ENCODE data around the gene VPS16. TPM values are rescaled to one million over a fixed set of nuclear protein-coding genes. Genes with fewer than 3 reads are reported as not detected.

VPS16 gene
- total and polyA plus RNA-seq, 2 of the 13 experiments (the other 11 are each of a cell fraction or from before 2014, with no cell fraction given): 34.2 to 35.4 TPM

DNA sequence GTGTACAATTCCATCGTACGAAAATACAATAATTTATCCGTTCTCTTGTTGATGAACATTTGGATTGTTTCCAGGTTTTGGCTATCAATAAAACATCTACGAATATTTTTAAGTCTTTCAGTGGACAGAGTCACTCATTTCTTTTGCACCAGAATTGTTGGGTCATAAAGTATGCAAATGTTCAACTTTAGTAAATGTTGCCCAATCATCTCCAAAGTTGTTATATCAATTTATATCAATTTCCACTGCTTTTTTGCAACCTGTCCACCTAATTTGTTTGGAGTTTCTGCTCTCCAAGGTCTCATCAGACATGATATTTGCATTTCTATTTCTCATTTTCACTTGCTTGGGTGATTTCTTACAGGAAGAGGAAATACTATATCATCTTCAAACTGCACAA lies 13.9 kb upstream of the VPS16 start:
- H3K4me1 ChIP-seq (ENCODE audit: insufficient read depth, low read length): no peaks in the 10 kb centered on the region
- no peak overlapping the region for H3K4me2 ChIP-seq (ENCODE audit: low read depth, low read length)
- ChIA-PET CTCF (ENCODE audit: low intra/inter-chr PET ratio, low total read pairs) (no interaction called here), POLR2A (no interaction called here)
- TF ChIP-seq ZNF20 (CRISPR knock-in tag; IDR thresholded peaks at IDR 0.05) (no peak), PPARG (CRISPR knock-in tag; conservative IDR thresholded peaks at IDR 0.05) (no peak), ZNF138 (CRISPR knock-in tag; IDR thresholded peaks at IDR 0.05; ENCODE audit: low read depth) (no peak), NFE2 (CRISPR knock-in tag; IDR thresholded peaks at IDR 0.05) (no peak), ATF7-NPFF (CRISPR knock-in tag; IDR thresholded peaks at IDR 0.05; ENCODE audit: low read depth) (no peak), SATB2 (CRISPR knock-in tag; IDR thresholded peaks at IDR 0.05) (no peak), CEBPB (IDR thresholded peaks at IDR 0.05; ENCODE audit: borderline replicate concordance, low read depth, low read length) (peak; percentile 51; the same call in 1 of the 2 replicates)
- TF ChIP-seq, protein P1, sequence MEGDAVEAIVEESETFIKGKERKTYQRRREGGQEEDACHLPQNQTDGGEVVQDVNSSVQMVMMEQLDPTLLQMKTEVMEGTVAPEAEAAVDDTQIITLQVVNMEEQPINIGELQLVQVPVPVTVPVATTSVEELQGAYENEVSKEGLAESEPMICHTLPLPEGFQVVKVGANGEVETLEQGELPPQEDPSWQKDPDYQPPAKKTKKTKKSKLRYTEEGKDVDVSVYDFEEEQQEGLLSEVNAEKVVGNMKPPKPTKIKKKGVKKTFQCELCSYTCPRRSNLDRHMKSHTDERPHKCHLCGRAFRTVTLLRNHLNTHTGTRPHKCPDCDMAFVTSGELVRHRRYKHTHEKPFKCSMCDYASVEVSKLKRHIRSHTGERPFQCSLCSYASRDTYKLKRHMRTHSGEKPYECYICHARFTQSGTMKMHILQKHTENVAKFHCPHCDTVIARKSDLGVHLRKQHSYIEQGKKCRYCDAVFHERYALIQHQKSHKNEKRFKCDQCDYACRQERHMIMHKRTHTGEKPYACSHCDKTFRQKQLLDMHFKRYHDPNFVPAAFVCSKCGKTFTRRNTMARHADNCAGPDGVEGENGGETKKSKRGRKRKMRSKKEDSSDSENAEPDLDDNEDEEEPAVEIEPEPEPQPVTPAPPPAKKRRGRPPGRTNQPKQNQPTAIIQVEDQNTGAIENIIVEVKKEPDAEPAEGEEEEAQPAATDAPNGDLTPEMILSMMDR (CRISPR knock-in tag; IDR thresholded peaks at IDR 0.05): no peak
- TF ChIP-seq, protein P2, sequence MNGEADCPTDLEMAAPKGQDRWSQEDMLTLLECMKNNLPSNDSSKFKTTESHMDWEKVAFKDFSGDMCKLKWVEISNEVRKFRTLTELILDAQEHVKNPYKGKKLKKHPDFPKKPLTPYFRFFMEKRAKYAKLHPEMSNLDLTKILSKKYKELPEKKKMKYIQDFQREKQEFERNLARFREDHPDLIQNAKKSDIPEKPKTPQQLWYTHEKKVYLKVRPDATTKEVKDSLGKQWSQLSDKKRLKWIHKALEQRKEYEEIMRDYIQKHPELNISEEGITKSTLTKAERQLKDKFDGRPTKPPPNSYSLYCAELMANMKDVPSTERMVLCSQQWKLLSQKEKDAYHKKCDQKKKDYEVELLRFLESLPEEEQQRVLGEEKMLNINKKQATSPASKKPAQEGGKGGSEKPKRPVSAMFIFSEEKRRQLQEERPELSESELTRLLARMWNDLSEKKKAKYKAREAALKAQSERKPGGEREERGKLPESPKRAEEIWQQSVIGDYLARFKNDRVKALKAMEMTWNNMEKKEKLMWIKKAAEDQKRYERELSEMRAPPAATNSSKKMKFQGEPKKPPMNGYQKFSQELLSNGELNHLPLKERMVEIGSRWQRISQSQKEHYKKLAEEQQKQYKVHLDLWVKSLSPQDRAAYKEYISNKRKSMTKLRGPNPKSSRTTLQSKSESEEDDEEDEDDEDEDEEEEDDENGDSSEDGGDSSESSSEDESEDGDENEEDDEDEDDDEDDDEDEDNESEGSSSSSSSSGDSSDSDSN (CRISPR knock-in tag; IDR thresholded peaks at IDR 0.05): no peak
- no peaks in the 10 kb centered on the region for H4K20me1 ChIP-seq (ENCODE audit: insufficient read depth, low read length)
- H3K27me3 ChIP-seq (ENCODE audit: control insufficient read depth in 1 of 2, insufficient read depth in 2 of 2, low read length in 2 of 2): peaks cover 6 to 15% of the 10 kb centered on the region in 2 experiments; a peak in 4 of 5 replicates
- BruUV-seq (replicated peaks): no TSS peak
- no peaks in the 10 kb centered on the region for H3K79me2 ChIP-seq (ENCODE audit: insufficient read depth, low read length)
- no peak overlapping the region for H2AFZ ChIP-seq (ENCODE audit: low read length)
- H3K4me3 ChIP-seq (replicated peaks in 1 of 3; ENCODE audit: insufficient read depth in 1 of 3, low read depth in 2 of 3, low read length in 3 of 3): no peak overlapping the region
- in situ Hi-C loops (cut with HindIII; ENCODE audit: extremely low pct_ligation_motif_present, low pct_unique_long_range_greater_than_20kb) (no loop called here), intact Hi-C loops (cut with micrococcal nuclease; ENCODE audit: unreplicated experiment) (no loop called here)
- DNase-seq (ENCODE audit: low spot score): no peak
- H3K9ac ChIP-seq (ENCODE audit: insufficient read depth, low read depth, low read length): no peak overlapping the region
- no peaks in the 10 kb centered on the region for H3K36me3 ChIP-seq (replicated peaks in 1 of 2; ENCODE audit: control insufficient read depth in 1 of 2, insufficient read depth in 2 of 2, low read length in 2 of 2)
- no peak for ATAC-seq
- no peaks in the 10 kb centered on the region for H3K9me3 ChIP-seq (ENCODE audit: low read length)
- H3K27ac ChIP-seq (ENCODE audit: extremely low read length, insufficient read depth, low read length): no peak overlapping the region
- no peak for FAIRE-seq
- 45% methylated on average over 4 of the region's 4 CpGs for WGBS (ENCODE audit: low lambda C conversion rate)

Data from HepG2 (cell line).